Body of pancreas (tissue), 4 donors: Measurements from ENCODE around the gene CHST8.

Source experiments
- CTCF ChIP-seq, 7 experiments: fragments of 450-650 bp in 4 of 7; fragments of 200-600 bp in 3 of 7; sonication (generic) in 3 of 7; IDR thresholded peaks; one replicate each; pipeline ENCODE4 v1.5.1; 2016 to 2019; ENCODE audit warnings: antibody characterized with exemption in 7 of 7
- POLR2A ChIP-seq, 3 donors: fragments of 450-650 bp; IDR thresholded peaks; one replicate each; pipeline ENCODE4 v1.6.1; 2016; ENCODE audit warnings: antibody characterized with exemption in 3 of 3, mild to moderate bottlenecking in 2 of 3

GRCh38 chr19:33714149-33714548, 92.4 kb downstream of the CHST8 start:
- no peak for TF ChIP-seq POLR2A (IDR thresholded peaks at IDR 0.05)
- no peak for TF ChIP-seq CTCF (IDR thresholded peaks at IDR 0.05)
